K562 treated with DMSO at 1 percent for 24 hours (cell line): ENCODE results near the gene USP50. TPM values are rescaled to one million over a fixed set of nuclear protein-coding genes. Genes with fewer than 3 reads are reported as not detected.

Experiments
- total RNA-seq: library from RNA; unstranded; fragments of 300-600 nt; gene quantifications from 2 replicates; pipeline ENCODE4 v1.2.3, GENCODE V29; 2022; ENCODE audit warnings: low read depth; ENCODE audit not compliant: insufficient read depth

USP50 gene
- total RNA-seq = not detected in 2 replicates

DNA sequence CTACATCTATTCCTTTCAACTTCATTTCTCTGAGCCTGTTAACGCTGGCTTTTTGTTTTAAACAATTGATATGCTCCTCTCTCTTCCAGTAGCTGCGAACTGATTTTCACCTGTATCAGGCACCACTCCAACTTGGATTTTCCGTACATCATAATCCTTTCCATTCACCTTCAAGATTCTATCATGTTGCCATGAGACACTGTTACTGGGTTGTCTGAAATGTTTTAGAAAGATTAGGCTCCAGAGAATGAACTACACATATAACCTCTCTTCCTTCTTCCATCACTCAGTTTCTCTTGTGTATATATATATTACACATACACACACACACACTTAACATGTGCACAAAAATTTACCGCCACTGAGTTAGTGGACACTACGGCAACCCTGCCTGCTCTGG, at the start of gene USP50:
Gene USP50, minus strand, starts transcription at position 101 of the 400 bp plus-strand sequence. CDS start 141 bp downstream, outside the sequence.

Other genes with a start within 250 kb of the USP50 start
- 14.1 and 15.3 TPM in 2 replicates for gene GABPB1, start 191.5 kb downstream of the USP50 start, total RNA-seq
- gene USP8, start 122.3 kb downstream of the USP50 start, total RNA-seq = 34.1 and 37.9 TPM in 2 replicates
- gene TRPM7, start 140.1 kb upstream of the USP50 start, total RNA-seq = 10.8 and 14.3 TPM in 2 replicates
- 42.1 and 43.0 TPM in 2 replicates for gene SPPL2A, start 219.0 kb upstream of the USP50 start, total RNA-seq